MCF 10A (cell line): ENCODE measurements around the gene HSD3B7. TPM values are rescaled to one million over a fixed set of nuclear protein-coding genes. Genes with fewer than 3 reads are reported as not detected.

Source experiments
- BruUV-seq: library from RNA; stranded (reverse); fragments of 400-500 nt; replicated peaks from 2 replicates; lab custom pipeline; 2021; lab: Mats Ljungman, UMichigan
- CTCF ChIA-PET: fragments of 300-600 bp; sonication (Branson Sonifier 250); formaldehyde crosslinking; extraction: SDS; loops from one replicate; lab custom pipeline; 2021; ENCODE audit warnings: antibody characterized with exemption, inconsistent platforms; lab: Yijun Ruan, JAX
- POLR2A ChIA-PET: fragments of 300-600, 350-650 bp; sonication (Branson Sonifier 250); formaldehyde crosslinking; extraction: SDS; loops from one replicate; lab custom pipeline; 2020; ENCODE audit warnings: antibody characterized with exemption, inconsistent platforms; lab: Yijun Ruan, JAX
- DNase-seq: peaks from one replicate; pipeline ENCODE4 v3.0.0-alpha.2; 2018; ENCODE audit not compliant: unreplicated experiment
- H3K27ac Mint-ChIP-seq: one replicate; pipeline ENCODE4 v1.8.0; 2022; ENCODE audit warnings: mild to moderate bottlenecking, low read depth, mixed read lengths; ENCODE audit not compliant: unreplicated experiment
- H3K27me3 Mint-ChIP-seq: one replicate; pipeline ENCODE4 v1.8.0; 2022; ENCODE audit warnings: mixed read lengths; ENCODE audit not compliant: insufficient read depth, unreplicated experiment
- H3K36me3 Mint-ChIP-seq: one replicate; pipeline ENCODE4 v1.8.0; 2022; ENCODE audit warnings: mild to moderate bottlenecking, moderate library complexity, mixed read lengths; ENCODE audit not compliant: insufficient read depth, unreplicated experiment
- H3K4me1 Mint-ChIP-seq: one replicate; pipeline ENCODE4 v1.8.0; 2022; ENCODE audit warnings: mixed read lengths; ENCODE audit not compliant: insufficient read depth, unreplicated experiment
- H3K4me3 Mint-ChIP-seq: one replicate; pipeline ENCODE4 v1.8.0; 2022; ENCODE audit warnings: mild to moderate bottlenecking, moderate library complexity, mixed read lengths; ENCODE audit not compliant: unreplicated experiment
- H3K9me3 Mint-ChIP-seq: one replicate; pipeline ENCODE4 v1.8.0; 2022; ENCODE audit warnings: mixed read lengths; ENCODE audit not compliant: unreplicated experiment
- CTCF ChIP-seq: fragments of 200-600 bp; IDR thresholded peaks from one replicate; pipeline ENCODE4 v1.8.0; 2022; ENCODE audit warnings: antibody characterized with exemption, mild to moderate bottlenecking; ENCODE audit not compliant: unreplicated experiment
- intact Hi-C: fragments of 100-400 bp; cut with micrococcal nuclease; formaldehyde crosslinking; loops from 2 replicates; pipeline ENCODE4 v1.14.1; 2022
- total RNA-seq: library from RNA; stranded (reverse); gene quantifications from 2 replicates; pipeline ENCODE4 v1.2.3, GENCODE V29; 2022

Gene HSD3B7
- total RNA-seq, 1 experiment from 2014 or later = 5.0 TPM

GRCh38 chr16:30949650-30950515, 35.1 kb upstream of the HSD3B7 start:
- Mint-ChIP-seq H3K4me1 (no peaks in the 10 kb centered on the region), H3K27me3 (no peaks in the 10 kb centered on the region), H3K27ac (peak overlapping the region; percentile 87), H3K4me3 (peak overlapping the region; percentile 94), H3K9me3 (no peaks in the 10 kb centered on the region), H3K36me3 (peaks cover 37% of the 10 kb centered on the region)
- BruUV-seq = TSS peak; percentile 98
- TF ChIP-seq CTCF = no peak
- POLR2A ChIA-PET = interaction anchor here (0.5 to 2.9 kb wide), 30 partner anchors 8 to 954 kb away, joined by 3 to 34 read pairs (median 4); partner anchors contain the start of genes ARMC5, FUS, HIRIP3 and KAT8
- CTCF ChIA-PET = interaction anchor here (0.6 to 7.4 kb wide), 4 partner anchors 9 to 190 kb away, joined by 3 to 66 read pairs (median 4); no protein-coding TSS in a partner anchor
- intact Hi-C loops = loop anchor here (10.0 kb wide), 1 partner anchor 165 kb away; the partner anchor contains the start of gene ZNF629
- DNase-seq = peak; percentile 97

GRCh38 chr16:30950516-30951065, 34.4 kb upstream of the HSD3B7 start:
- intact Hi-C loops = no loop called here
- peak overlapping the region; percentile 94 for H3K4me3 Mint-ChIP-seq
- no peak for DNase-seq
- TSS peak; percentile 15 for BruUV-seq
- ChIA-PET POLR2A (interaction anchor here (0.6 to 2.9 kb wide), 19 partner anchors 9 to 509 kb away, joined by 3 to 34 read pairs (median 7); partner anchors contain the start of genes ARMC5, FUS, KAT8 and PRSS8), CTCF (interaction anchor here (1.0 to 7.4 kb wide), 3 partner anchors 10 to 33 kb away, joined by 3 to 66 read pairs (median 5); no protein-coding TSS in a partner anchor)
- peak overlapping the region; percentile 87 for H3K27ac Mint-ChIP-seq
- H3K4me1 Mint-ChIP-seq = no peaks in the 10 kb centered on the region
- no peaks in the 10 kb centered on the region for H3K27me3 Mint-ChIP-seq
- H3K36me3 Mint-ChIP-seq = peaks cover 30% of the 10 kb centered on the region
- no peak for TF ChIP-seq CTCF
- H3K9me3 Mint-ChIP-seq = no peaks in the 10 kb centered on the region

- no TSS peak for BruUV-seq
- H3K36me3 Mint-ChIP-seq = peaks cover 25% of the 10 kb centered on the region
- DNase-seq = no peak
- H3K4me1 Mint-ChIP-seq = no peaks in the 10 kb centered on the region
- CTCF ChIA-PET = interaction anchor here (0.6 to 7.4 kb wide), 4 partner anchors 10 to 137 kb away, joined by 3 to 66 read pairs (median 4); no protein-coding TSS in a partner anchor
- POLR2A ChIA-PET = interaction anchor here (1.4 to 2.9 kb wide), 5 partner anchors 8 to 145 kb away, joined by 5 to 34 read pairs (median 13); partner anchors contain the start of genes ZNF646 and ZNF668
- TF ChIP-seq CTCF = no peak
- no peak overlapping the region for H3K27ac Mint-ChIP-seq
- H3K4me3 Mint-ChIP-seq = peak overlapping the region; percentile 94
- intact Hi-C loops = no loop called here
- no peaks in the 10 kb centered on the region for H3K27me3 Mint-ChIP-seq
- H3K9me3 Mint-ChIP-seq = no peaks in the 10 kb centered on the region
These were observed 33.8 kb upstream of the HSD3B7 start for GRCh38 chr16:30951193-30951592.
